Osteoblast (primary cell): ENCODE results near the gene HIRIP3. TPM values are rescaled to one million over a fixed set of nuclear protein-coding genes. Genes with fewer than 3 reads are reported as not detected.

Experiments
- DNase-seq: peaks from one replicate; pipeline ENCODE4 v3.0.0; 2011; ENCODE audit warnings: low spot score, mixed read lengths; ENCODE audit not compliant: insufficient read length; ENCODE audit errors: missing footprints
- H2AFZ ChIP-seq: 2 replicates; pipeline ENCODE4 v1.6.0; 2011; ENCODE audit warnings: mild to moderate bottlenecking, low read length
- H3K27ac ChIP-seq: 2 replicates; pipeline ENCODE4 v1.5.1; 2011; ENCODE audit warnings: mild to moderate bottlenecking, low read depth, low read length, moderate library complexity
- H3K27me3 ChIP-seq: 2 replicates; pipeline ENCODE4 v1.6.0; 2012; ENCODE audit warnings: mild to moderate bottlenecking, control low read depth, inconsistent platforms, low read length, moderate library complexity; ENCODE audit not compliant: insufficient read depth
- H3K36me3 ChIP-seq: 2 replicates; pipeline ENCODE4 v1.5.1; 2011; ENCODE audit warnings: mild to moderate bottlenecking, low read length, control low read depth, moderate library complexity; ENCODE audit not compliant: insufficient read depth
- H3K4me1 ChIP-seq: 2 replicates; pipeline ENCODE4 v1.5.1; 2011; ENCODE audit warnings: mild to moderate bottlenecking, low read length, control low read depth, moderate library complexity; ENCODE audit not compliant: insufficient read depth
- H3K4me2 ChIP-seq: 2 replicates; pipeline ENCODE4 v1.6.0; 2011; ENCODE audit warnings: mild to moderate bottlenecking, low read length; ENCODE audit not compliant: insufficient read depth
- H3K4me3 ChIP-seq: fragments of 200-600 bp; sonication (generic); 3 replicates; pipeline ENCODE4 v1.5.1; 2012; ENCODE audit warnings: mild to moderate bottlenecking, low read length, inconsistent platforms; ENCODE audit not compliant: insufficient read depth
- H3K79me2 ChIP-seq: 2 replicates; pipeline ENCODE4 v1.6.0; 2012; ENCODE audit warnings: mild to moderate bottlenecking, low read length, control low read depth, inconsistent platforms; ENCODE audit not compliant: insufficient read depth
- H3K9me3 ChIP-seq: 2 replicates; pipeline ENCODE4 v1.5.1; 2011; ENCODE audit warnings: low read depth, low read length, control low read depth
- H4K20me1 ChIP-seq: 2 replicates; pipeline ENCODE4 v1.6.0; 2012; ENCODE audit warnings: mild to moderate bottlenecking, low read length, control low read depth; ENCODE audit not compliant: insufficient read depth
- total RNA-seq: library from RNA; depleted of rRNA; stranded (reverse); fragments of >200 nt; gene quantifications from 2 replicates; pipeline ENCODE4 v1.2.3, GENCODE V29; 2012
- TF ChIP-seq, protein P1 (sequence below): IDR thresholded peaks from 2 replicates; pipeline ENCODE4 v1.5.1; 2011; ENCODE audit warnings: mild to moderate bottlenecking, low read depth, low read length, moderate library complexity; ENCODE audit errors: extremely low read depth

The HIRIP3 gene
- total RNA-seq, 1 donor = 5.8 TPM

- H2AFZ ChIP-seq = no peak overlapping the region
- H3K4me1 ChIP-seq = peaks cover 9% of the 10 kb centered on the region
- no peak overlapping the region for H3K4me2 ChIP-seq
- H3K79me2 ChIP-seq = peaks cover 4% of the 10 kb centered on the region
- H3K9me3 ChIP-seq = no peaks in the 10 kb centered on the region
- no peak overlapping the region for H3K4me3 ChIP-seq
- peak; percentile 48 for DNase-seq
- TF ChIP-seq, protein P1, sequence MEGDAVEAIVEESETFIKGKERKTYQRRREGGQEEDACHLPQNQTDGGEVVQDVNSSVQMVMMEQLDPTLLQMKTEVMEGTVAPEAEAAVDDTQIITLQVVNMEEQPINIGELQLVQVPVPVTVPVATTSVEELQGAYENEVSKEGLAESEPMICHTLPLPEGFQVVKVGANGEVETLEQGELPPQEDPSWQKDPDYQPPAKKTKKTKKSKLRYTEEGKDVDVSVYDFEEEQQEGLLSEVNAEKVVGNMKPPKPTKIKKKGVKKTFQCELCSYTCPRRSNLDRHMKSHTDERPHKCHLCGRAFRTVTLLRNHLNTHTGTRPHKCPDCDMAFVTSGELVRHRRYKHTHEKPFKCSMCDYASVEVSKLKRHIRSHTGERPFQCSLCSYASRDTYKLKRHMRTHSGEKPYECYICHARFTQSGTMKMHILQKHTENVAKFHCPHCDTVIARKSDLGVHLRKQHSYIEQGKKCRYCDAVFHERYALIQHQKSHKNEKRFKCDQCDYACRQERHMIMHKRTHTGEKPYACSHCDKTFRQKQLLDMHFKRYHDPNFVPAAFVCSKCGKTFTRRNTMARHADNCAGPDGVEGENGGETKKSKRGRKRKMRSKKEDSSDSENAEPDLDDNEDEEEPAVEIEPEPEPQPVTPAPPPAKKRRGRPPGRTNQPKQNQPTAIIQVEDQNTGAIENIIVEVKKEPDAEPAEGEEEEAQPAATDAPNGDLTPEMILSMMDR = no peak
- H3K27me3 ChIP-seq = no peaks in the 10 kb centered on the region
- no peaks in the 10 kb centered on the region for H3K36me3 ChIP-seq
- no peak overlapping the region for H3K27ac ChIP-seq
- no peaks in the 10 kb centered on the region for H4K20me1 ChIP-seq
Measured at GRCh38 chr16:29959293-29959692, 36.1 kb downstream of the HIRIP3 start.

- H2AFZ ChIP-seq = no peak overlapping the region
- no peaks in the 10 kb centered on the region for H3K36me3 ChIP-seq
- peaks cover 4% of the 10 kb centered on the region for H3K79me2 ChIP-seq
- TF ChIP-seq, protein P1 = no peak
- H3K27me3 ChIP-seq = no peaks in the 10 kb centered on the region
- no peak overlapping the region for H3K4me3 ChIP-seq
- peaks cover 9% of the 10 kb centered on the region for H3K4me1 ChIP-seq
- H3K4me2 ChIP-seq = no peak overlapping the region
- H4K20me1 ChIP-seq = no peaks in the 10 kb centered on the region
- no peak overlapping the region for H3K27ac ChIP-seq
- H3K9me3 ChIP-seq = no peaks in the 10 kb centered on the region
- DNase-seq = no peak
Measured at GRCh38 chr16:29958756-29959155, 36.7 kb downstream of the HIRIP3 start.

GRCh38 chr16:29951625-29952365 is 43.6 kb downstream of the HIRIP3 start:
- no peaks in the 10 kb centered on the region for H3K9me3 ChIP-seq
- DNase-seq = no peak

GRCh38 chr16:29950806-29951461 is 44.5 kb downstream of the HIRIP3 start:
- TF ChIP-seq, protein P1 = no peak
- no peak overlapping the region for H3K27ac ChIP-seq
- no peaks in the 10 kb centered on the region for H3K9me3 ChIP-seq
- no peak overlapping the region for H2AFZ ChIP-seq
- H3K4me3 ChIP-seq = no peak overlapping the region
- no peaks in the 10 kb centered on the region for H4K20me1 ChIP-seq
- no peak overlapping the region for H3K4me2 ChIP-seq
- no peaks in the 10 kb centered on the region for H3K79me2 ChIP-seq
- DNase-seq = no peak
- no peaks in the 10 kb centered on the region for H3K4me1 ChIP-seq
- H3K27me3 ChIP-seq = no peaks in the 10 kb centered on the region
- no peaks in the 10 kb centered on the region for H3K36me3 ChIP-seq

More at GRCh38 chr16:29951625-29952365, 43.6 kb downstream of the HIRIP3 start:
- no peak overlapping the region for H3K4me2 ChIP-seq
- no peaks in the 10 kb centered on the region for H4K20me1 ChIP-seq
- no peak overlapping the region for H2AFZ ChIP-seq
- no peak overlapping the region for H3K27ac ChIP-seq
- no peaks in the 10 kb centered on the region for H3K4me1 ChIP-seq
- TF ChIP-seq, protein P1 = no peak
- H3K4me3 ChIP-seq = no peak overlapping the region
- H3K27me3 ChIP-seq = no peaks in the 10 kb centered on the region
- H3K36me3 ChIP-seq = no peaks in the 10 kb centered on the region
- H3K79me2 ChIP-seq = no peaks in the 10 kb centered on the region
